ENCODE data around the gene NRXN3.

- no peak for TF ChIP-seq CTCF (conservative IDR thresholded peaks at IDR 0.05; ENCODE audit: low read depth in 2 of 2)
- TF ChIP-seq EZH2 (IDR thresholded peaks at IDR 0.05; ENCODE audit: low read depth, unreplicated experiment) = no peak
- no peak for TF ChIP-seq EZH2phosphoT487 (IDR thresholded peaks at IDR 0.05; ENCODE audit: unreplicated experiment)
- TF ChIP-seq POLR2AphosphoS5 (IDR thresholded peaks at IDR 0.05; ENCODE audit: low read depth) = no peak
- TF ChIP-seq ZNF114 (CRISPR knock-in tag; IDR thresholded peaks at IDR 0.05) = no peak
- TF ChIP-seq, protein P1, sequence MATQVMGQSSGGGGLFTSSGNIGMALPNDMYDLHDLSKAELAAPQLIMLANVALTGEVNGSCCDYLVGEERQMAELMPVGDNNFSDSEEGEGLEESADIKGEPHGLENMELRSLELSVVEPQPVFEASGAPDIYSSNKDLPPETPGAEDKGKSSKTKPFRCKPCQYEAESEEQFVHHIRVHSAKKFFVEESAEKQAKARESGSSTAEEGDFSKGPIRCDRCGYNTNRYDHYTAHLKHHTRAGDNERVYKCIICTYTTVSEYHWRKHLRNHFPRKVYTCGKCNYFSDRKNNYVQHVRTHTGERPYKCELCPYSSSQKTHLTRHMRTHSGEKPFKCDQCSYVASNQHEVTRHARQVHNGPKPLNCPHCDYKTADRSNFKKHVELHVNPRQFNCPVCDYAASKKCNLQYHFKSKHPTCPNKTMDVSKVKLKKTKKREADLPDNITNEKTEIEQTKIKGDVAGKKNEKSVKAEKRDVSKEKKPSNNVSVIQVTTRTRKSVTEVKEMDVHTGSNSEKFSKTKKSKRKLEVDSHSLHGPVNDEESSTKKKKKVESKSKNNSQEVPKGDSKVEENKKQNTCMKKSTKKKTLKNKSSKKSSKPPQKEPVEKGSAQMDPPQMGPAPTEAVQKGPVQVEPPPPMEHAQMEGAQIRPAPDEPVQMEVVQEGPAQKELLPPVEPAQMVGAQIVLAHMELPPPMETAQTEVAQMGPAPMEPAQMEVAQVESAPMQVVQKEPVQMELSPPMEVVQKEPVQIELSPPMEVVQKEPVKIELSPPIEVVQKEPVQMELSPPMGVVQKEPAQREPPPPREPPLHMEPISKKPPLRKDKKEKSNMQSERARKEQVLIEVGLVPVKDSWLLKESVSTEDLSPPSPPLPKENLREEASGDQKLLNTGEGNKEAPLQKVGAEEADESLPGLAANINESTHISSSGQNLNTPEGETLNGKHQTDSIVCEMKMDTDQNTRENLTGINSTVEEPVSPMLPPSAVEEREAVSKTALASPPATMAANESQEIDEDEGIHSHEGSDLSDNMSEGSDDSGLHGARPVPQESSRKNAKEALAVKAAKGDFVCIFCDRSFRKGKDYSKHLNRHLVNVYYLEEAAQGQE (IDR thresholded peaks at IDR 0.05; ENCODE audit: unreplicated experiment) = no peak
These were observed 1490.1 kb downstream of the NRXN3 start for GRCh38 chr14:79660053-79660939.

Measured in GM23338 (cell line).